Activated naive CD4-positive, alpha-beta T cell treated with anti-CD3 and anti-CD28 coated beads, Interleukin-2, amount 10 ng/mL, durations not matched to agents 5 hours and 36 hours (primary cell): ENCODE data around the gene ZNHIT6. TPM values are rescaled to one million over a fixed set of nuclear protein-coding genes. Genes with fewer than 3 reads are reported as not detected.

Experiments
- total RNA-seq, 2 experiments: library from RNA; stranded (reverse); gene quantifications; one replicate each; pipeline ENCODE4 v1.2.3, GENCODE V29; 2021

Gene ZNHIT6, protein sequence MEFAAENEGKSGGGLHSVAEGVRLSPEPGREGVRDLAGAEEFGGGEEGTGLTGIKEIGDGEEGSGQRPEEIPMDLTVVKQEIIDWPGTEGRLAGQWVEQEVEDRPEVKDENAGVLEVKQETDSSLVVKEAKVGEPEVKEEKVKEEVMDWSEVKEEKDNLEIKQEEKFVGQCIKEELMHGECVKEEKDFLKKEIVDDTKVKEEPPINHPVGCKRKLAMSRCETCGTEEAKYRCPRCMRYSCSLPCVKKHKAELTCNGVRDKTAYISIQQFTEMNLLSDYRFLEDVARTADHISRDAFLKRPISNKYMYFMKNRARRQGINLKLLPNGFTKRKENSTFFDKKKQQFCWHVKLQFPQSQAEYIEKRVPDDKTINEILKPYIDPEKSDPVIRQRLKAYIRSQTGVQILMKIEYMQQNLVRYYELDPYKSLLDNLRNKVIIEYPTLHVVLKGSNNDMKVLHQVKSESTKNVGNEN
- total RNA-seq = 10 to 100 TPM; 16.6 to 17.2 TPM

DNA sequence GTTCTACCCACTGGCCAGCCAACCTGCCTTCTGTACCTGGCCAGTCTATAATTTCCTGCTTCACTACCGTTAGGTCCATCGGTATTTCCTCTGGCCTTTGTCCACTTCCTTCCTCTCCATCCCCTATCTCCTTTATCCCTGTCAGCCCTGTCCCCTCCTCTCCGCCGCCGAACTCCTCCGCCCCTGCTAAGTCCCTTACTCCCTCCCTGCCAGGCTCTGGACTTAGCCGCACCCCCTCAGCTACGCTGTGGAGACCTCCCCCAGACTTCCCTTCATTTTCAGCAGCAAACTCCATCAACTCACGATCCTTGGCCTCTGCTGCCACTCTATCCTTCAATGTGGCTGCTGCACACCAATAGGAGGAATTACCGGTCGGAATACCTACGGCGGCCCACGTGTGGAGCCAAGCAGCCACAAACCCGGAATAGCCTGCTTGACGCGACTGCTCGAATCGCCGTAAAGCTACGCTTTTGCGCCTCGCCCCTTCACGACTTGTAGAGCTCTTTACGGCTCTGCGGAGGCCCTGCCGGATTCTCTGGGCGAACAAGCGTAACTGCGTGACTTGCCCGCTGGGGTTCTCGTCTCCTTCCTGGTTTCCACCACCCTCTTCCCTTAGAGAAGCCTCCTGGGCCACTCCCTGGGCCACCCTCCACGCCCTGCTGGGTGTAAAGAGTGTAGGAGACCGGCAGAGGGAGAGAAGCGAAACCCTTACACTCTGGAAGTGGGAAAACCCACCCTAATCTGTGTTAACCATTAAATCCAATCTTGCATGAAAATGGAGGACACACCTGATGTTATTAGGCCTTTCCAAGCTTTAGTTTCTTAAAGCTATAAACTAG lies at the start of gene ZNHIT6:
Gene ZNHIT6 (minus strand): TSS at position 444 of the 839 bp plus-strand sequence. CDS start 149 bp downstream, at position 295.

Other genes starting within 250 kb of the ZNHIT6 start
- not detected for gene DDAH1, start 243.3 kb downstream of the ZNHIT6 start, total RNA-seq
- not detected for gene CCN1, start 127.7 kb downstream of the ZNHIT6 start, total RNA-seq